ACC112 (cell line): ENCODE measurements around the gene SPON2.

Experiments
- H2AFZ ChIP-seq: fragments of 200-600 bp; sonication (generic); one replicate; pipeline ENCODE4 v1.6.0; 2017; ENCODE audit warnings: antibody characterized with exemption, low read length; ENCODE audit not compliant: unreplicated experiment
- H3K27ac ChIP-seq: fragments of 200-600 bp; sonication (generic); 2 replicates; pipeline ENCODE4 v1.5.1; 2014; ENCODE audit warnings: low read depth, mild to moderate bottlenecking, antibody characterized with exemption, low read length, moderate library complexity
- H3K27me3 ChIP-seq: fragments of 200-600 bp; sonication (generic); 2 replicates; pipeline ENCODE4 v1.6.1; 2014; ENCODE audit warnings: mild to moderate bottlenecking, antibody characterized with exemption, low read length, moderate library complexity, mixed read lengths; ENCODE audit not compliant: insufficient read depth
- H3K36me3 ChIP-seq: fragments of 200-600 bp; sonication (generic); 2 replicates; pipeline ENCODE4 v1.6.1; 2016; ENCODE audit warnings: mild to moderate bottlenecking, antibody characterized with exemption, low read length, moderate library complexity, mixed read lengths; ENCODE audit not compliant: insufficient read depth
- H3K4me1 ChIP-seq: fragments of 200-600 bp; sonication (generic); one replicate; pipeline ENCODE4 v1.6.1; 2016; ENCODE audit warnings: low read length, mixed read lengths; ENCODE audit not compliant: insufficient read depth, unreplicated experiment, control insufficient read depth
- H3K4me3 ChIP-seq: fragments of 200-600 bp; sonication (generic); 2 replicates; pipeline ENCODE4 v1.5.1; 2014; ENCODE audit warnings: mild to moderate bottlenecking, low read depth, low read length
- H3K79me2 ChIP-seq: fragments of 200-600 bp; sonication (generic); one replicate; pipeline ENCODE4 v1.6.0; 2016; ENCODE audit warnings: low read length; ENCODE audit not compliant: control insufficient read depth, unreplicated experiment, insufficient read depth

Gene SPON2

DNA sequence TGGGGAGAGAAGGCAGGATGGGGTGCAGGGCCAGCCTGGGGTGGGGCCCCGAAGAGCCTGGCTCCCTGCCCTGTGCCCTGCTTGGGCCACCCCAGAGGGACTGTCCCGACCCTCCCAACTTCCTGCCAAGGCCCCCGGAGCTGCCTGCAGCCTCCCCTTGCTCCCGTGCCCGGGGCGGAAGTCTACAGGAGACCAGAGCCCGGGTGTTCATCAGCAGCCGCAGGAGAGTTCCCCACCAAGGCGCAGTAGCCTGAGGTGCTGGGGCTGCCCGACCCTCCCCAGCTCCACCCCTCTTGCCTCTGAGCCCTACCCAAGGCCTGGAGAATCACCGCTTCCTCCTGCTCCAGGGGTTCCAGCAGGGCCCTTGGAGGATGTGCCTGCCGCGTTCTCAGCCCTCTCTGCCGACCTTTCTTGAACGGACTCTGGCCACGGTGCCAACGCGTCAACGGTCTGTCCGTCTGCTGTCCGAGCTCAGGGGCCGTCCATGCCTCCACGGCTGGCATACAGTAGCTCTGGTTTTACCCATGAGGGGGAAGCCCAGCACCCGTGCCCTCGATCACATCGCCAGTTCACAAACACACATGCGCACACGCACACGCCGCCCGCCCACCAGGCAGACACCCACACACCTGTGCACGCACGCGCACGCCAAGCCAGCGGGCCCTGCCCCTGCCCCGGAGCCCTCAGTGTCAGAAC lies 36.0 kb upstream of the SPON2 start:
- no peak overlapping the region for H3K27ac ChIP-seq
- H2AFZ ChIP-seq: no peak overlapping the region
- H3K4me3 ChIP-seq: no peak overlapping the region
- H3K79me2 ChIP-seq: no peaks in the 10 kb centered on the region
- no peaks in the 10 kb centered on the region for H3K27me3 ChIP-seq
- no peaks in the 10 kb centered on the region for H3K36me3 ChIP-seq
- H3K4me1 ChIP-seq: peaks cover 12% of the 10 kb centered on the region

DNA sequence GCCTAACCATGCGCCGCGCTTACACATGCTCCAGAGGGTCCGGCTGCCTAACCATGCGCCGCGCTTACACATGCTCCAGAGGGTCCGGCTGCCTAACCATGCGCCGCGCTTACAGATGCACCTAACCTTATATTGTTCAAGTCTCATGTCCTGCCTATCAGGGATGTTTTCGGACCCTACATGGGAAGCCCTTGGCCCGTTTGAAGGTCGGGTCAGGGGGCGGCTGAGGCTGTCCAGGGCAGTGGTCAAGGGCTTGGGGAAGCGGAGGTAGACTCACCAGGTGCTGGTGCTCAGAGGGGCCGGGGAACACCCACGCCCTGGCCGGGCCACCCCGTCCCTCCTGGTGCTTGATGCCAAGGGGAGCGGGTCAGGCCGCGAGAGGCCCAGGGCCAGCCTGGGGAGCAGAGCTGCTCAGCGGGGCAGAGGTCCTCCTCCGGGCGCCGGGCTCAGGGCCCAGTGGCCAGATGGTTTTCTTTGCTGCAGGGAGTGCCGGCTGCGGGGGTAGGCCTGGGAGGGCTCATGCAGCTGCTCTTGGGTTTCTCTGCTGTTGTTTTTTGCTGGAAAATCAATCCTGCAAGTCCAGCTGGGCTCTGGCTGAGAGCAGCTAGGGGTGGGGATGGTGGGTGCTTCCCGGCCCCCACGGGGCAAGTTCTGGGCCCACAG lies 35.4 kb upstream of the SPON2 start:
- Histone ChIP-seq H3K4me1 (peaks cover 12% of the 10 kb centered on the region), H3K36me3 (no peaks in the 10 kb centered on the region), H3K27ac (no peak overlapping the region), H3K79me2 (no peaks in the 10 kb centered on the region), H2AFZ (no peak overlapping the region), H3K27me3 (no peaks in the 10 kb centered on the region), H3K4me3 (no peak overlapping the region)

DNA sequence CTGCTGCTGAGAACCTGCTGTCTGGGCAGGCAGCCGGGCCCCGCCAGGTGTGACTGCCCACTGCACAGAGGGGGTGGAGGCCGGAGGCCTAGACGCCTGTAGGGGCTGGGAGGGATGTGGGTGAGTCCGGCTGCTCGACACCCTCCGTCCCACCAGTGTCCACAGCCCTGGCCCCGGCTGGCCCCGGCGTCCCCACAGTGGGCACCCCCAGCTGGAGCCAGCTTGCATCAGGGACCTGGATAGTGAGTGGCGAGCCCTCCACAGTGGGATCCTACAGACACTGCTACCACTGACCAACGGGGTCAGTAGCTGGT lies 34.7 kb upstream of the SPON2 start:
- Histone ChIP-seq H3K36me3 (no peaks in the 10 kb centered on the region), H3K27ac (no peak overlapping the region), H3K4me1 (peaks cover 12% of the 10 kb centered on the region), H3K27me3 (no peaks in the 10 kb centered on the region), H3K79me2 (no peaks in the 10 kb centered on the region), H3K4me3 (no peak overlapping the region), H2AFZ (no peak overlapping the region)

DNA sequence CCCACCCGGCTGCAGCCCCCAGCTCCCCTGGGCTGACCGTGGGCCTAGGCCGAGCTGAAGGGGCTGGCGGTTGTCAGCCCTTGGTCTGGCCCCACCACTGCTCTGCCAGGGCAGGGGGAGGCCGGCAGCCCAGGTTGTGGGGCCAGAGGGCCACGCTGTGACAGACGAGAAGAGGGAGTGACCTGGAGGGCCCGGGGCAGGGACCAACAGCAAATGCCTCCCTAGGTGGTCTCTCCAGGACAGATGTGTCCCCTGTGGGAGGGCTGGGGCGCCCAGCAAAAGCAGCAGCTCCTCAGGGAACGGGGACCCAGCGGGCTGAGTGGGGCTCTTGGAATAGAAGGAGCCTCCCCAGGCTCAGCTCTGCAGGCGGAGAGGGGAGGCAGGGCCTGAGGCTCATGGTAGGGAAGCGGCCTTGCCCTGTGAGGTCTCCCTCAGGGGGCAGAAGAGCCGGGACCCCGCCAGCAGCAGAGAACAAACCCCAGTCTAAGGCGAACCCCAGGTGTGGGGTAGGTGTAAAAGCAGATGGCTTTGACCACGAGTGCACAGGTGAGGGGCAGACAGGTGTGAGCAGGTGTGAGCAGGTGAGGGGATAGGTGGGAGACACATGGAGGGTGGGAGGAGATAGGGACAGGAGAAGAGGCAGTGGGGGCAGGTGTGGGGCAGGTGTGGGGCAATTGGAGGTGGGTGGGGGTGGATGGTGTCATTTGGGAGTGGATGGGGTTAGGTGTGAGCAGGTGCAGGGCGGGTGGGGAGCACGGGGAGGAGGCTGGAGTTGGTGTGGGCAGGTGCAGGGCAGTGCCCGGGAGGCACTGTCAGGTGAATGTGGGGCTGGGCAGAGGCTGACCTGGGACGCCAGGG lies 34.1 kb upstream of the SPON2 start:
- Histone ChIP-seq H3K79me2 (no peaks in the 10 kb centered on the region), H3K27ac (no peak overlapping the region), H3K27me3 (no peaks in the 10 kb centered on the region), H3K4me1 (peaks cover 12% of the 10 kb centered on the region), H3K4me3 (no peak overlapping the region), H2AFZ (no peak overlapping the region), H3K36me3 (no peaks in the 10 kb centered on the region)

DNA sequence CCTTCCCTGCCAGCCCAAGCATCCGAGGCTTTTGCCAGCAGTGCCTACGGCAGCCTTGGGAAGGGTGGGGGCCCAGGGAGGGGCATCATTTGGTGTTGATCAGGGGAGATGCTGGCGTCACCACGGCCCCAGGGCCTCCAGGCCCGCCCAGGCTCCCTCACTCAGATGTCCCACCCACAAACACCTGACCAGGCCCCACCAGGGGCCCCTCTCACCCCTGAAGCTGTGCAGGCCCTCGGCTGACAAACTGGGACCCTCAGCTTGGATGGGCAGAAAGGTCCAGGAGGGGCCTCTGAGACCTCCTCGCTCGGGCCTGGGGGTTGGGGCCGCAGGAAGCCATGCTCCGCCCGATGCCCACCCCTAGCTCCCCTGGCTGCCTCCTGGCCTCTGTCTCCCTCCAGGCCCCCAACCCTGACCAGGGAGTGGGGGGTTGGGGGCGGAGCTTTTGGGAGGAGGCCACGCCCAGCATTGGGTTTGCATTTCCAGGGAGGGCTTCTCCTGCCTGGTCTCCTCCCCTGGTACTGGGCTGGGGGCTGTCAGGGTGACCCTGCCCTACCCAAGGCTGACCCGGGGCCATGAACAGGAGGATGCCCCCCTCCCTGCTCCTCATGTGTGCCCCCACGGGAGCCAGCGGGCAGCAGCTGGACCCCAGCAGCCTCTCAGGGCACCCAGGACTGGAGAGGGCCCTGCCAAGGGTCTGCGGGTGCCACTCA lies 33.4 kb upstream of the SPON2 start:
- Histone ChIP-seq H3K36me3 (no peaks in the 10 kb centered on the region), H3K4me3 (no peak overlapping the region), H3K27ac (no peak overlapping the region), H3K4me1 (peaks cover 15% of the 10 kb centered on the region), H2AFZ (no peak overlapping the region), H3K27me3 (no peaks in the 10 kb centered on the region), H3K79me2 (no peaks in the 10 kb centered on the region)

DNA sequence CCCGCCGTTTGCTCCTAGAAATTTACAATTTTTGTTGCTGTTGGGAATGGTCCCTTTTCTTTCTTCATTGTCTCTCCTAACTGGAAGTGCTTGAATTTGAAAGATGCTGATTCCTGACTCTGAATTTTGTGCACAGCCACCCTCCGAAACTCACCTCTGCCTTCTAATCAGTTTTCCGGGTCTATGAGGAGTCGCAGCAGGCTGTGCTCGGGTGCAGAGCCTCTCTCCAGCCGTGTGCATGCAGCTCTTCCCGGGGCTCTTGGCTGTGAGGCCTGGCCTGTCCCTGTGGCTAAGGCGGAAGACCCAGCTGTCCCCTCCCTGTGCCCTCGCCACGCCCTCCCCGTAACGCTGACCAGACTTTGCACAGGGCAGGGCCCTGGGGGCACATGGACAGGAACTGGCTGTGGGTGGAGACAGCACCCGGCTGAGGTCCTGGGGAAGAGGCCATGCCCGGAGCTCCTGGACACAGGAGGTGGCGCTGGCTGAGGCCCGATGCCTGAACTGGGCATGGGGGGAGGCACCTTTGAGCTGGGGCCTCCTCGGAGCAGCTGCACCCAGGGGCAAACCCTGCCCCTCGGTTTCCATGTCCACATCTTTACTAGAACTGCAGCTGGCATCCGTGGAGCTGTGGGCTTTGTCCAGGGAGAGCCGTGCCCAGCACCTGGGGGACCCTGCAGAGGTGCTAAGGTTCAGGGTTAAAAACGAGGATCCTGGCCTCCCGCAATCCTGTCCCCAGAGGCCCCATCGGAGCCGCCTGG lies 32.6 kb upstream of the SPON2 start:
- Histone ChIP-seq H3K36me3 (no peaks in the 10 kb centered on the region), H3K4me3 (no peak overlapping the region), H3K4me1 (peaks cover 20% of the 10 kb centered on the region), H2AFZ (no peak overlapping the region), H3K79me2 (no peaks in the 10 kb centered on the region), H3K27ac (no peak overlapping the region), H3K27me3 (no peaks in the 10 kb centered on the region)

DNA sequence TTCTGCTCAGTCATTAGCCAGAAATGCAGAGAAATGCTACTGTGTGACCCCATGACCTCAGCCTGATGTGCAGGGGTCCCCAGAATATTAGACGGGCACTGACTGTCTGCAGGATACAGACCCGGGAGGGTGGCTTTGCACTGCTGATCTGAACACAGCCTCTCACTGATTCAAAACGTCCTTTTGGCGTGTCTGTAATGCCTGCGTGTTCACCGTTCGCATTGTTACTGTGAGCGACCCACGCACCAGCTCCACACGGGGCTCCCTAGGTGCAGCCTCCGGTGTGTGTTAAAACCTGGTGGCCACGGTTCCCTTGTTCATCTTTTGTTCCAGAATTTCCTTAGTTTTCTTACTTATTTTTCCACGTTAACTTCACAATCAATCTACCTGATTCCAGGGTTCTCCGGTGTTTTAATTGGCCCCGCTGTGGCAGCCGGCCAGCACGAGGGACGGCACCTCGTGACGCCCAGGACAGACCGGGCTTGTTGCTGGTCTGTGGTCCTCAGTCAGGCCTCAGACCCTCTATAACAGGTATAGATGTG lies 32.0 kb upstream of the SPON2 start:
- Histone ChIP-seq H3K79me2 (no peaks in the 10 kb centered on the region), H2AFZ (no peak overlapping the region), H3K36me3 (no peaks in the 10 kb centered on the region), H3K4me3 (no peak overlapping the region), H3K27ac (no peak overlapping the region), H3K27me3 (no peaks in the 10 kb centered on the region), H3K4me1 (peaks cover 14% of the 10 kb centered on the region)

DNA sequence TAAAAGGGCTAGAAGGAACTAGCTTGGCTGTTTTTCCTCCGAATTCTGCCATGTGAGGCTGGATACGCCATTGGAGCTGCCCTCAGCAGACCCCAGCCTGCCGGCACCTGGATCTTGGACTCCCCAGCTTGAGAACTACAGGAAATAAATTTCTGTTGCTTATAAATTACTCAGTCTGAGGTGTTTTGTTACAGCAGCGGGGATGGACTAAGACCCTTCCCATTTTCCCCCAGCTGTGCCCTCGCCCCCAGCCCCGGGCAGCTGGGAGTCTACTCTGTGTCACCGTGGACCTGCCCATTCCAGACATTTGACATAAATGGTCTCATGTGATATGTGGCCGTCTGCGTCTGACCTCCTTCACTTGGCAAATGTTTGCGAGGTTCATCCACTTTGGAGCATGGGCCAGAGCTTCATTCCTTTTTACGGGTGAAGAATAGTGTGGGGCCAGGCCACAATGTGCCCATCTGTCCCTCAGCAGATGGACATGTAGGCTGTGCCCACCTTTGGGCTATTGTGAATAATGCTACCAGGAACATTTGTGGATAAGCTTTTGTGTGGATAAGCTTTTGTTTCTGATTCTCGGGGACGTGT lies 30.7 kb upstream of the SPON2 start:
- Histone ChIP-seq H3K4me3 (no peak overlapping the region), H3K36me3 (no peaks in the 10 kb centered on the region), H3K27me3 (no peaks in the 10 kb centered on the region), H3K4me1 (peaks cover 10% of the 10 kb centered on the region), H2AFZ (no peak overlapping the region), H3K79me2 (no peaks in the 10 kb centered on the region), H3K27ac (no peak overlapping the region)

DNA sequence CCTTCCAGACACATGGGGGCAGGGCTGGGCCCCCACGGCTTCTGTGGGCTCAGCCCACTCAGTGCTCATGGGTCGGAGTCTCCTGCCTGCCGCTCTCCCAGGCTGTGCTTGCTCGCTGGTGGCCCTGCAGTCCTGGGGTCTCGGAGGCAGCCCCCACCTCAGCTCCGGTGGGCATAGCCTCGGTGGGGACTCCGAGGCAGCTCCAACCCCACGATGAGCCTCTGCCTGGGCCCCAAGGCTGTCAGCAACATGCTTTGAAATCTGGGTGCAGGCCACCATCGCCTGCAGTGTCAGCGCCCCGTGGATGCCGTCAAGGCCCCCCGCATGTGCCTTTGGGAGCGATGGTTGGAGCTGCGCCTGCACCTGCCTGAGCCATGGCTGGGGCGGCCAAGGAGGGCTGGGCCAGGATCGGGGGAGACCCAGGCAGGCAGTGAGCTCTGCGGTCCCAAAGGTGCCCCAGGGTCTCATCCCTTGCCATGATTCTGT lies 30.2 kb upstream of the SPON2 start:
- Histone ChIP-seq H3K4me1 (peaks cover 8% of the 10 kb centered on the region), H3K36me3 (no peaks in the 10 kb centered on the region), H3K4me3 (no peak overlapping the region), H2AFZ (no peak overlapping the region), H3K79me2 (no peaks in the 10 kb centered on the region), H3K27me3 (no peaks in the 10 kb centered on the region), H3K27ac (no peak overlapping the region)
